Heart right ventricle (tissue), 16 donors: Measurements from ENCODE around the gene SLC17A9. TPM values are rescaled to one million over a fixed set of nuclear protein-coding genes. Genes with fewer than 3 reads are reported as not detected.

Experiments used
- ATAC-seq, 8 donors: fragments of 200-7000 bp; cut with Tn5 transposase; one replicate each; pipeline ENCODE4 v1.9.1; 2020; ENCODE audit warnings: mild to moderate bottlenecking in 8 of 8, moderate library complexity in 8 of 8, moderate number of reproducible peaks in 1 of 8
- DNase-seq, 2 donors: peaks; one replicate each; pipeline ENCODE4 v3.0.0-alpha.2; 2020
- H3K27ac ChIP-seq, 10 donors: fragments of 200-600 bp; sonication (generic) in 2 of 10; one replicate each; pipeline versions ENCODE4 v1.5.0 to v1.8.0; 2020 to 2022; ENCODE audit warnings: mild to moderate bottlenecking in 3 of 10
- H3K27me3 ChIP-seq, 7 donors: fragments of 200-600 bp; one replicate each; pipeline ENCODE4 v1.8.0; 2021 to 2022; ENCODE audit warnings: mild to moderate bottlenecking in 2 of 7
- H3K36me3 ChIP-seq, 9 donors: fragments of 200-600 bp; sonication (generic) in 1 of 9; one replicate each; pipeline versions ENCODE4 v1.5.0 to v1.8.0; 2020 to 2022; ENCODE audit warnings: mild to moderate bottlenecking in 2 of 9
- H3K4me1 ChIP-seq, 9 donors: fragments of 200-600 bp; sonication (generic) in 1 of 9; one replicate each; pipeline versions ENCODE4 v1.5.0 to v1.8.0; 2020 to 2022; ENCODE audit warnings: mild to moderate bottlenecking in 4 of 9
- H3K4me3 ChIP-seq, 10 donors: fragments of 200-600 bp; sonication (generic) in 2 of 10; one replicate each; pipeline versions ENCODE4 v1.5.0 to v1.8.0; 2020 to 2022; ENCODE audit warnings: mild to moderate bottlenecking in 7 of 10, moderate library complexity in 2 of 10
- H3K9me3 ChIP-seq, 11 donors: fragments of 200-600 bp in 10 of 11; sonication (generic) in 2 of 11; one replicate each; pipeline versions ENCODE4 v1.5.0 to v1.8.0; 2013 to 2022; ENCODE audit warnings: mild to moderate bottlenecking in 2 of 11, control low read depth in 1 of 11, moderate library complexity in 1 of 11
- CTCF ChIP-seq, 9 donors: fragments of 200-600 bp; sonication (generic) in 2 of 9; IDR thresholded peaks; one replicate each; pipeline versions ENCODE4 v1.5.0 to v1.8.0; 2021 to 2022; ENCODE audit warnings: antibody characterized with exemption in 9 of 9, mild to moderate bottlenecking in 5 of 9, moderate library complexity in 1 of 9
- WGBS, 2 donors: extraction: QIAGEN DNeasy Blood & Tissue Kit; methylation state at CpG; one replicate each; pipeline ENCODE4 v1.1.7; 2013; ENCODE audit warnings: inconsistent platforms in 1 of 2; 5-methylcytosine and 5-hydroxymethylcytosine counted together
- intact Hi-C, 10 donors: fragments of 100-400 bp; cut with DNase I; formaldehyde crosslinking; loops; one replicate each; pipeline versions ENCODE4 v1.11.1 to v1.14.2; 2022
- polyA plus RNA-seq, 2 donors: library from polyadenylated mRNA; stranded (reverse); fragments of 200-250 nt; gene quantifications; one replicate each; pipeline ENCODE4 v1.2.3, GENCODE V29; 2013
- total RNA-seq, 10 donors: library from RNA; stranded (reverse); fragmentation: NEBNext Ultra II Directional in 3 of 10; extraction: Animal tissue kit (Norgen Biotek cat#: 25700) in 3 of 10; gene quantifications; one replicate each; pipeline versions ENCODE4 v1.2.1 to v1.2.4, GENCODE V29; 2021 to 2023
- donor health status: Arrhythmogenic right ventricular cardiomyopathy.
- donor health status: ischemic (EF 13 %, LVEDD 7.1; RV severe dilation, severe dysfunction).
- donor health status: healthy with polysubstance abuse.
- donor health status: DM: no; HTN: yes; CAD: no.
- donor health status: DM: no; HTN: no; CAD: no.
- donor health status: ischemic (EF 25% LVEDD 6.9; RV normal size, moderate dysfunction).
- donor health status: ischemic (EF 25% LVEDD 5.7; RV mildly dilated, moderate dysfunction).
- donor health status: healthy.
- donor health status: DM: yes; HTN: yes; CAD: no.
- donor health status: Ischemic cardiomyopathy.
- donor health status: ischemic (EF 35%, LVEDD 5.7; RV mildly dilated, moderate dysfunction).
- donor health status: nonischemic (EF 11% LVEDD 7.7; RV severe dilation, severe dysfunction).
- donor health status: DM: yes; HTN: yes; CAD: no.
- donor health status: PGD.
- donor health status: ischemic (EF 29% LVEDD 5.4; RV normal size, mild dysfunction).
- donor health status: nonischemic (EF 23%, LVEDD 6.1; RV moderate dilation, normal function).

Gene SLC17A9
- total and polyA plus RNA-seq, 12 donors, result 0.19 to 8.3 (median 1.0) TPM

GRCh38 chr20:63006540-63007359 is 54.2 kb downstream of the SLC17A9 start, which contains the start of gene BHLHE23:
BHLHE23 (minus strand) TSS chr20:63006964; CDS start chr20:63006774, 190 bp downstream.
- Histone ChIP-seq H3K27me3 (peaks cover 67 to 100% (median 100%) of the 10 kb centered on the region in 7 donors), H3K27ac (no peak within 1 kb of the TSS), H3K4me3 (peak within 1 kb of the TSS in 6 of 10 donors; percentile 8 to 36 (median 12)), H3K4me1 (peaks cover 6 to 48% (median 23%) of the 10 kb centered on the region in 9 donors), H3K9me3 (no peaks in the 10 kb centered on the region), H3K36me3 (no peaks in the 10 kb centered on the region)
- no peak for TF ChIP-seq CTCF (IDR thresholded peaks at IDR 0.05)
- ATAC-seq (no peak), DNase-seq (peak in 1 of 2 donors; percentile 14)
- intact Hi-C loops, result loop anchor here in 6 of 10 donors (5.0 to 10.0 kb wide), 6 partner anchors 52 to 134 kb away; partner anchors contain the start of gene SLC17A9 (in 1 of the 6)
- WGBS, 2 donors, result 1 to 2% methylated on average over 66 to 110 of the region's 110 CpGs

- WGBS, 2 donors, result 2 to 3% methylated on average over 24 of the region's 24 CpGs
Observed at GRCh38 chr20:63007360-63007645, 54.8 kb downstream of the SLC17A9 start.

GRCh38 chr20:63007646-63008488 is 55.4 kb downstream of the SLC17A9 start:
- no peak overlapping the region for H3K27ac ChIP-seq
- 13 to 15% methylated on average over 46 of the region's 46 CpGs for WGBS, 2 donors
- peaks cover 6 to 48% (median 23%) of the 10 kb centered on the region in 9 donors for H3K4me1 ChIP-seq
- H3K9me3 ChIP-seq, result peaks cover 0 to 6% (median 3%) of the 10 kb centered on the region in 11 donors
- DNase-seq (peak in 1 of 2 donors; percentile 12), ATAC-seq (peak in 3 of 8 donors; percentile 11 to 31 (median 12))
- H3K36me3 ChIP-seq, result no peaks in the 10 kb centered on the region
- H3K4me3 ChIP-seq, result no peak overlapping the region
- intact Hi-C loops, result loop anchor here (2.0 to 10.0 kb wide), 11 partner anchors 35 to 136 kb away; partner anchors contain the start of gene SLC17A9 (in 1 of the 10)
- peaks cover 65 to 100% (median 100%) of the 10 kb centered on the region in 7 donors for H3K27me3 ChIP-seq
- no peak for TF ChIP-seq CTCF (IDR thresholded peaks at IDR 0.05)

More at GRCh38 chr20:63007360-63007645, 54.8 kb downstream of the SLC17A9 start:
- peaks cover 0 to under 1% (median 0%) of the 10 kb centered on the region in 11 donors for H3K9me3 ChIP-seq
- no peaks in the 10 kb centered on the region for H3K36me3 ChIP-seq
- H3K4me3 ChIP-seq, result peak overlapping the region in 5 of 10 donors; percentile 10 to 36 (median 12)
- intact Hi-C loops, result loop anchor here in 6 of 10 donors (5.0 to 10.0 kb wide), 6 partner anchors 53 to 135 kb away; partner anchors contain the start of gene SLC17A9 (in 1 of the 6)
- no peak for ATAC-seq
- no peak for DNase-seq
- TF ChIP-seq CTCF (IDR thresholded peaks at IDR 0.05), result no peak
- peaks cover 6 to 48% (median 23%) of the 10 kb centered on the region in 9 donors for H3K4me1 ChIP-seq
- no peak overlapping the region for H3K27ac ChIP-seq
- peaks cover 67 to 100% (median 100%) of the 10 kb centered on the region in 7 donors for H3K27me3 ChIP-seq
